Activated CD8-positive, alpha-beta memory T cell treated with anti-CD3 and anti-CD28 coated beads, Interleukin-2, amount 50 U/mL, for 48 hours (primary cell): ENCODE data around the gene ZIC3.
"Not testable (repeated sequence)": the region's sequence is repeated elsewhere in the genome, so short reads cannot be mapped to it uniquely, and the experiment has no call there.

Experiments used
- DNase-seq: peaks from one replicate; pipeline ENCODE4 v3.0.0-alpha.2; 2020

The ZIC3 gene

GRCh38 chrX:137565921-137566745 lies at the start of gene ZIC3:
TSS of gene ZIC3 (plus strand) at chrX:137566127. CDS start at chrX:137566692, 565 bp downstream.
- DNase-seq, result no peak

DNA sequence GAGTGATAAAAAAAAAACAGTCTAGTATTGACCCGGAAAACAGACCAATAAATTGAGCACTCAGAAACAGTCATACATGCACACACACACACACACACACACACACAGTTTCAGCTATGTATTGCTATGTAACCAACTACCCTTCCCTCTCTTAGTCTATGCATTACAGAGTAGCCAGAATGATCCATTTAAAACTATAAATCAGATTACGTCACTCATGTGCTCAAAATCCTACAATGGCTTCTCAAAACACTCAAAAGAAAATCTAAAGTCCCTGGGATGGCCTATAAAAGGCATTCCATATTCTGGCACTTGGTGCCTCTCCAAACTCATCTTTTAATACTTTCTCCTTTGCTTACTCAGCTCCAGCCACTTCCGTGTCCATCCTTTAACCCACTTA lies 46.5 kb upstream of the ZIC3 start:
- DNase-seq, result no peak

DNA sequence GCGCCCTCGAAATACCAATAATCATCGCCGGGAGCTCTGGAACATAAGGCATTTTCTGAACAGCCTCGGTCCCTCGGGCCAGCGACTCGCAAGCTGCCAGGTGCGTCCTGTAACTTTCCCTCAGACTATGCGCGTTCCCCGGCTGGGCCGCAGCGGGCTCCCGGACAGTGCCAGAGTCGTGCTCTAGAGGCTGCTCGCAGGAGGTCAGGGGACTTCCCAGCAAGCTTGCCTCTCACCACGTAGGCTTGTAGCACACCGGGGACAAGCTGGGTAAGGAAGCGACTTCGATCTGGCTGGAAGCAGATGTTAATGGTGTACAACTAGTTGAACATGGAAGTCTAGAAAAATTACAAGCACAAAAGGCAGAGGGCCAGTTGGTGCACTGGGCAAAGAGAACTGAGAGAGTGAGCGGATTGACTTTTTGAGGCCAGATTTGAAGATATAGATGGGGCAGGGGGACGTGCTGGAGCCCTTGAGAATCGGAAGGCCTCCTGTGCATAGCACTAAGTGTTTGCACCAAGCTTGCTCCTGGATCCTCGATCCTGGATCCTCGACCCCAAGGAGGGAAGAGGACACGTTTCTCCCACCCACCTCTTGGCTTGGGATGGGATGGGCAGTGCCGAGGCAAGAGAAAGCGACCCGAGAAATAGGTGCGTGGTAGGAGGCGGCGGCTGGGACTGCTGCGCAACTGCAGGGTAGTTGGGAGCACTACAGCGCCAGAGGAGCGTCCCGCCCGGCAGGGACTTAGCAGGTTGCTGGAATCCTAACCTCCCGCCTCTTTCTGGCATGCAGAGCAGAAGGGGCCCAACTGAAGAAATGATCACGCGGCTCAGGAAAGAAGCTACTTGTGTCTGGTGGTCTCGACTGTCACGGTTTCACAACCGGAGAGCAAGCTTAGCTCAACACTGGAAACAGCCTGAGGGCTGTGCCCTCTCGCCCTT lies 19.9 kb upstream of the ZIC3 start:
- DNase-seq, result no peak

DNA sequence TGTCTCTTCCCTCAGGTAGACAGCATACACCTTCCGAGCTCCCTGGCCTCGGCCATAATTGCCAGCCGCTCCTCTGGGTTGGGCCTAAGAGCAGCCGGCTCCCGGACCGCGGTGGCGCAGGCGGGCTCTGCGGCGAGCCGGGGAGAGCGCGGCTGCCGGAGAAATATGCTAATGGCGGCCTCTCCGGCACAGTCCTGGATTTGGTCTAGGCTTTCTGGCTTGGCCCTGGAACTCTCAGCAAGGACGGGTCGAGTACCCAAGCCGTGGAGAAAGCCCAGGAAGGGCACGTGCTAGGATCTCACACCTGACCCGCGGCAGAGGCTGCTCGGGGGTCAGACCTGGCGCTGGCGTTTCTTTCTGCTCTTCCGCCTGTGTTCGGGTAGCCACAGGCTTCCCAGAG lies 18.6 kb upstream of the ZIC3 start:
- no peak for DNase-seq

DNA sequence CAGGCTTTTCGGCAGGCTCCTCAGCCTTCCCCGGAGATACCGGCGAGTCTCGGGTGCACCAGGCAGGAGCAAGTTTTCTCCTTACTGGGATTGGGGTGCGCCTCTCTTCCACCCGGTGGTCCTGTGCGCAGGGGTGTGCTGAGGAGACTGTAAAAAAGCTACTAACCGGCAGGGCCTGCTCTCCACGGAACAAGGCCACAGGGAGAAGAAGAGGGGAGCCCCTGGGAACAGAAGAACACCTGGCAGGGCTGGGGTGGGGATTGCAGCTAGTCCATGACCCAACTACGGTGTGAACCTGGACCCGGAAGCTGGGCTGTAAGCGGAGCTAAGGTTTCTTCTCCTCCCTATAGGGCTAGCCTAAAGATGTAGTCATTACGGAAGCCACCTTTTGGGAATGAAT lies 17.7 kb upstream of the ZIC3 start:
- no peak for DNase-seq

DNA sequence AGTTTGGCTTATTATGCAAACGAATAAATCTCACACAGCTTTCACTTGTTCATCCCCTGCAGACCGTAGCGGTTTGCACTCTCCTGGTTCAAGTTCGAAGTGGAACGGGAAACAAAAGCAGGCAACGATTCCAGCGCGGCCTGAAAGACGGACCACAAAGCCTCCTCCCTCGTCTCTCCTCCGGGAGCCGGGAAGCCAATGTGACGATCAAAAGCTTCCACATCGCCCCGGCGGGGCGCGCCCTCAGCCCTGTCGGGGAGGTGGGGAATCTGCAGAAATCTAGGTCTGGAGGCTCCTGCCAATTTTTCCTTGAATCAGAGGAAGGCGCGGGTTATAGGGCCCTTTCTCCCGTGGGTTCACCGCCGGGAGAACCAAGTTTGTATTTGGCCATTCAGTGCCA lies 16.9 kb upstream of the ZIC3 start:
- DNase-seq, result peak; percentile 43

GRCh38 chrX:137549851-137550664 lies 15.9 kb upstream of the ZIC3 start:
- DNase-seq, result no peak

GRCh38 chrX:137550665-137551261 lies 15.2 kb upstream of the ZIC3 start:
- DNase-seq, result no peak

DNA sequence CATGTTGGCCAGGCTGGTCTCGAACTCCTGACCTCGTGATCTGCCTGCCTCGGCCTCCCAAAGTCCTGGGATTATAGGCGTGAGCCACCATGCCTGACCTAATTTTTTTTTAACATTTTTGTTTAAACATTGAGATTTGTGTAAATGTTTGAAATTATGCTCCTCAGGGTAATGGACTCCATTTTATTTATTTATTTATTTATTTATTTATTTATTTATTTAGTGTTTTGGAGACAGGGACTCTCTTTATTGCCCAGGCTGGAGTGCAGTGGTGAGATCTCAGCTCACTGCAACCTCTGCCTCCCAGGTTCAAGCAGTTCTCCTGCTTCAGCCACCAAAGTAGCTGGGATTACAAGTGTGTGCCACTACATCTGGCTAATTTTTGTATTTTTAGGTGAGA lies 13.8 kb upstream of the ZIC3 start:
- DNase-seq, result not testable (repeated sequence)

- DNase-seq, result no peak
Measured at GRCh38 chrX:137562096-137562495, 3.8 kb upstream of the ZIC3 start.

DNA sequence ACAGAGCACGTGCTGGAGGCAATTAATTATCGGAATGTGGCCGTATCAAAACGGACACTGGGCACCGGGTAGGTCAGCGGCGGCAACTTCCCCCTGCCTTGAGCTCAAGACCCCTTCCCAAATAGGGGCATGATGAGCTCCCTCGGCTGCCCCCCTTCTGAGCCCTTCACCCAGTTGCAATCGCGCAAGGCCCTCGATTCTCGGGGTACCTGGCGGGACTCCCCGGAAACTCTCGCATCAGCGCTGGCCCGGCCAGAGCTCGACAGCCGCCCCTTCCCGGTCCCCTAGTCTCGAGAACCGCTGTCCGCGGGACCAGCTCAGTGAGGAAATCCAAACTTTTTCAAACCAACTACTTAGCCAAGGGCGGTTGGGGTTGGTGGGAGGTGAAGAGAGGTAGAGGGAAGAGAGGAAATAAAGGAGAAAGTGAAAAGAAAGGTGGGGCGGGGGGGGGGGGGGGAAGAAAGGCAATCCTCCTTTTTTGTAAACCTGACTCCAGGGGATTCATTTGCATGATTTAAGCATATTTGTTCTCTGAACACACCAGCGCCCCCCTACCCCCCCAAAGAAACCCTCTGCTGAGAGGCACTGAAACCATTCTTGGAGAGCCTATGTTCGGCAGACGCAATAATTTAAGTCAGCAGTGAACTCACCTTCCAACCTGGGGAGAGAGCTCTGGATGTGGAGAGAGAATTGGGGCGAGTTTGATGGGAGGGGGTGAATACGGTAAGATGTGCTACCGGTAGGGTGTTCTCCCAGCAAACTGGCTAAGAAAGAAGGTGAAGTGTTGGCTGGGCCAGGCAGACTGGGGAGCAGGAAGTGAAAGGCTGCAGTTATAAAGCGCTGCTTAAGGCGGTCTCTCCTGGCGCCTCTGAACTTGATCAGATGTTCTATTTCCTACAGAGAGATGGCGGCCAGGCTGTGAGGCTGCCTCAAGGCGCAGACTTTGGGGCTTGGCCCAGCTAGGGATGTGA lies 2.0 kb upstream of the ZIC3 start:
- no peak for DNase-seq

DNA sequence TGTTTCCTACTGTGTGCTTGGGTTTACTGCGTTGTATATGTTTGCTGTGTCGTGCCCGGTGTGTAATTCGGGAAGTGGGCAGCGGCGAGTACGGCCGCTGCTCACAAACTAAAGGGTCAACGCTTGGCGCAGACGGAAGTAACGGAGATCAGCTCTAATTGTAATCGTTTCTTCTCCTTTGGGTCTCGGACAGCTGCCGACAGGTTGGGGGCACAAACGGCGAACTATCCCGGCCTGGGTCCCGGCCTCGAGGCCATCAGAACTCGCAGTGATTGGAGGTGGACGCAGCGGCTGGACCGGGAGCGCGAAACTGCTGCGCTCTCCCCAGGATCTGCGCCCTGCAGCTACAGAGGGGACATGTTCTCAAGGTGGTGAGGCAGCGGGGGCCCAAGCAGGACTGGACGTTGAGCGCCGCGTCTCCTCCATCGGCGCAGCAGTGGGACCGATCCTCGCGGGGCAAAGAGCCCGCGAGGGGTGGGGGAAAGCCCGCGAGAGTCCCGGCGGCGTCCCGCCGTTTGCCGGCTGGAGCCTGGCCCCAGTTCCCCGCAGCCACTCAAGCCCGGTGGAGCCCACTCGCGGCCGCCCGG lies 516 bp upstream of the ZIC3 start:
- DNase-seq, result no peak

GRCh38 chrX:137566746-137567679 lies 1.1 kb downstream of the ZIC3 start:
- DNase-seq, result no peak

DNA sequence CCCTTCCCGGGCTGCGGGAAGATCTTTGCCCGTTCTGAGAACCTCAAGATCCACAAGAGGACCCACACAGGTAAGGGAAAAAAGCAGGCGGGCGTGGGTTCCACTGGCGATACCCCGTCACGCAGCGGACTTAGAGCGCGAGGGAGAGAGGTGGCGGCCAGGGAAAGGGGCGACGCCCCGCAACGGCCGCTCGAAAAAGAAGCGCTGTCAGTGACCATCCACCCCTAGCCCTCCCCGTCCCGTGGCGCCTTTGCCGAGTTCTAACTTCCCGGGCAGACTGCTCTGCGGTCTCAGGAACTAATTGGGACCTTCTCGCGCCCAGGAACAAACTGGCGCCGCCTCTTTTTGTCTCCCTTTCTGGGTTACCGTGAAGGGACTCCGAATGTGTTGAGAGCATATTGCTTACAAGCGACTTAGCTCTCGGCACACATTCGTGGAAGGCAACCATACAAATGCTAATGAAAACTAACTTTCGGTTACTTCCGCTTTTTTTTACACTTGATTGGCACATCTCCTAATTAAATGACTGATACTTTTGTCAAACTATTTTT lies 1.8 kb downstream of the ZIC3 start:
- DNase-seq, result no peak

GRCh38 chrX:137568741-137569469 lies 3.0 kb downstream of the ZIC3 start:
- no peak for DNase-seq

DNA sequence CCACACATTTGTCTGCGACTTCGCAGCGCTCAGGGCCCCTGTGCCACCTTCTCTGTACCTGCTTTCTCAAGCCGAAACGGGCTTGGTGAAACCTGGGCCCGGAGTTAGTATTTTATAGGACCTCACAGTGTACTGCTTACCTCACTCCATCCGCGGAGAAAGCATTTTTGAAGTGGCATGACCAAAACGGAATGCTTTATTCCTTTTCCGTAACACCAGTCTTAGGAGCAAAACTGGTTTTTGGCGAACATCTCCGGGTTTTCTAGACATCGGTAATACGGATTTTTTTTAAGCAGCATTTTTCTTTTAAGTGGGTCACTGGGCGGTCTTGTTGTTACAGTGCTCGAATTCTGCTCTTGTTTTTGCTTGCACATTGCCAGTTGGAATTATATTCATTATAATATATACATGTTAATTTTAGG lies 3.6 kb downstream of the ZIC3 start:
- no peak for DNase-seq

DNA sequence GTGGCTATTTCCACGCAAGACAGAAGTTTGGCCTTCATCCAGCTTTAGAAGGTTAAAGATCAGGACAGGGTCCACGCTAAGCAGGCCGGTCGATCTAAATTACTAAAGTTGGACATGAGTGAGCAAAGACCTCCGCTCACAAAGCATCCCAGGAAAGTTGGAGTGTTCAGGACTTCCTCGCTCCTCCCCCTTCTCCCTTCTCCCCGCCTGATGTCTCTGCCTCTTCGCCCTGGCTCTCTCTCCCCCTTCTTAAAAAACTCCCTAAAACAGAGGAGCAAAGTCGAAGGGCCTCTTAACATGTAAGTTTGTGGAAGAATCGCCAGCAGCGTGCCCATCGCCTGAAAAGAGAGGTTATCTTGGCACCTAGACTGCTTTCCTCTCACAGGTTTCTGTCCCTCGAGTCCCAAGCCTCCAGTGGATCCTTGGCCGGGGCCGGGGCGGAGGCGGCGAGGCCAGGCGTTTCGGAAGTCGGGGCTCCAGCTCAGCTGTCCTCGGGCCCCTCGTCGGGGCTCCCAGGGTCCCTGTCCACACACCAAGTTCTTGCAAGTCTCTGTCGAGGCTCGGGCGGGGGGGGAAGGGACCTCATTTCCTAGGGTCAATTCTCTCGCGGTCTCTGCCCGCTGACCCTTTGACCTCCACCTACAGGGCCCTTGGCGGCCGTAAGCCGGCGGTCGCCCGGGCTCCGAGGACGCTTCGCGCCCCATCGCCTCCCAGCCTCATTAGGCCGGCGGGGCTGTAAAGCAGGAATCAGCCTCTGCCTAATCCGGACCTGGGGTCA lies 7.6 kb downstream of the ZIC3 start:
- DNase-seq, result no peak
